Suprapubic skin (tissue), 4 donors: ENCODE measurements around the gene IRAK1. TPM values are rescaled to one million over a fixed set of nuclear protein-coding genes. Genes with fewer than 3 reads are reported as not detected.

Experiments
- DNase-seq, 2 donors: peaks; one replicate each; pipeline ENCODE4 v3.0.0-alpha.2; 2019; ENCODE audit warnings: low spot score in 2 of 2
- H3K27ac ChIP-seq: fragments of 200-600 bp; sonication (generic); one replicate; pipeline ENCODE4 v1.5.1; 2019
- H3K27me3 ChIP-seq: fragments of 200-600 bp; sonication (generic); one replicate; pipeline ENCODE4 v1.5.1; 2019
- H3K36me3 ChIP-seq: fragments of 200-600 bp; sonication (generic); one replicate; pipeline ENCODE4 v1.5.1; 2019
- H3K4me1 ChIP-seq: fragments of 200-600 bp; sonication (generic); one replicate; pipeline ENCODE4 v1.5.1; 2019
- H3K4me3 ChIP-seq: fragments of 200-600 bp; sonication (generic); one replicate; pipeline ENCODE4 v1.5.1; 2019; ENCODE audit warnings: mild to moderate bottlenecking
- H3K9me3 ChIP-seq: fragments of 200-600 bp; sonication (generic); one replicate; pipeline ENCODE4 v1.5.1; 2019
- EP300 ChIP-seq: sonication (generic); formaldehyde crosslinking; IDR thresholded peaks from one replicate; pipeline ENCODE4 v1.6.1; 2017; ENCODE audit warnings: antibody characterized with exemption
- POLR2A ChIP-seq, 2 donors: fragments of 450-650 bp; IDR thresholded peaks; one replicate each; pipeline ENCODE4 v1.6.1; 2017; ENCODE audit warnings: antibody characterized with exemption in 2 of 2, mild to moderate bottlenecking in 2 of 2, moderate library complexity in 2 of 2
- POLR2AphosphoS5 ChIP-seq, 3 donors: sonication (generic); formaldehyde crosslinking; IDR thresholded peaks; one replicate each; pipeline ENCODE4 v1.6.1; 2017; ENCODE audit warnings: antibody characterized with exemption in 3 of 3
- WGBS: methylation state at CpG from one replicate; pipeline ENCODE4 v1.1.5; 2018; 5-methylcytosine and 5-hydroxymethylcytosine counted together
- total RNA-seq, 4 donors: library from RNA; depleted of rRNA; stranded (reverse); fragments of >200 nt; gene quantifications; one replicate each; pipeline ENCODE4 v1.1.0, GENCODE V29; 2016
- TF ChIP-seq, protein P1 (sequence below), 2 donors: fragments of 200-600 bp in 1 of 2; fragments of 450-650 bp in 1 of 2; sonication (generic) in 1 of 2; IDR thresholded peaks; one replicate each; pipeline ENCODE4 v1.5.1; 2016 to 2019; ENCODE audit warnings: antibody characterized with exemption in 2 of 2, mild to moderate bottlenecking in 1 of 2, moderate library complexity in 1 of 2

IRAK1 gene
- total RNA-seq, 4 donors from 2014 or later, result 51.3 to 61.5 (median 58.3) TPM

DNA sequence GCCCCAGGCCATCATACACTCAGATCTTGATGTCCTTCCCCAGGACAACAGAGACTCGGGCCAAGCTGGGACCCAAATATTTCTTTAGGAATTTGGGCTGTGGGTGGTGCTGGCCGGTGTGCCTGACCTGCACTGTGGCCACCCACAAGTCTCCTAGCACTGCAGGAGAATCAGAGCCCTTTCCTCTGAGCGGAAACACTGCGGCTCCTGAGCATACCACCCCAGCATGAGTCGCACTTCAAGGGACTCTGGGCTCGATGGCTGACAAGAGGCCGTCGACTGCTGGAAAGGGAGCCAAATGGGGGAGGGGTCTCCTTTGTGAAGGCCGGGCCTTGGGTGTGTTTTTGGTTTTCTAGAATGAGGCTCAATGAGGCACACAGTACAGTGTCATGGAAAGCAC is 13.0 kb upstream of the IRAK1 start:
- TF ChIP-seq POLR2AphosphoS5 (IDR thresholded peaks at IDR 0.05) (no peak), POLR2A (IDR thresholded peaks at IDR 0.05) (no peak), EP300 (no peak)
- TF ChIP-seq, protein P1, sequence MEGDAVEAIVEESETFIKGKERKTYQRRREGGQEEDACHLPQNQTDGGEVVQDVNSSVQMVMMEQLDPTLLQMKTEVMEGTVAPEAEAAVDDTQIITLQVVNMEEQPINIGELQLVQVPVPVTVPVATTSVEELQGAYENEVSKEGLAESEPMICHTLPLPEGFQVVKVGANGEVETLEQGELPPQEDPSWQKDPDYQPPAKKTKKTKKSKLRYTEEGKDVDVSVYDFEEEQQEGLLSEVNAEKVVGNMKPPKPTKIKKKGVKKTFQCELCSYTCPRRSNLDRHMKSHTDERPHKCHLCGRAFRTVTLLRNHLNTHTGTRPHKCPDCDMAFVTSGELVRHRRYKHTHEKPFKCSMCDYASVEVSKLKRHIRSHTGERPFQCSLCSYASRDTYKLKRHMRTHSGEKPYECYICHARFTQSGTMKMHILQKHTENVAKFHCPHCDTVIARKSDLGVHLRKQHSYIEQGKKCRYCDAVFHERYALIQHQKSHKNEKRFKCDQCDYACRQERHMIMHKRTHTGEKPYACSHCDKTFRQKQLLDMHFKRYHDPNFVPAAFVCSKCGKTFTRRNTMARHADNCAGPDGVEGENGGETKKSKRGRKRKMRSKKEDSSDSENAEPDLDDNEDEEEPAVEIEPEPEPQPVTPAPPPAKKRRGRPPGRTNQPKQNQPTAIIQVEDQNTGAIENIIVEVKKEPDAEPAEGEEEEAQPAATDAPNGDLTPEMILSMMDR (IDR thresholded peaks at IDR 0.05), result no peak
- H3K4me1 ChIP-seq, result no peaks in the 10 kb centered on the region
- H3K9me3 ChIP-seq, result no peaks in the 10 kb centered on the region
- DNase-seq, result no peak
- H3K36me3 ChIP-seq, result peaks cover 30% of the 10 kb centered on the region
- WGBS, result 80% methylated on average over 1 of the region's 9 CpGs
- H3K27ac ChIP-seq, result no peak overlapping the region
- H3K27me3 ChIP-seq, result no peaks in the 10 kb centered on the region
- no peak overlapping the region for H3K4me3 ChIP-seq

DNA sequence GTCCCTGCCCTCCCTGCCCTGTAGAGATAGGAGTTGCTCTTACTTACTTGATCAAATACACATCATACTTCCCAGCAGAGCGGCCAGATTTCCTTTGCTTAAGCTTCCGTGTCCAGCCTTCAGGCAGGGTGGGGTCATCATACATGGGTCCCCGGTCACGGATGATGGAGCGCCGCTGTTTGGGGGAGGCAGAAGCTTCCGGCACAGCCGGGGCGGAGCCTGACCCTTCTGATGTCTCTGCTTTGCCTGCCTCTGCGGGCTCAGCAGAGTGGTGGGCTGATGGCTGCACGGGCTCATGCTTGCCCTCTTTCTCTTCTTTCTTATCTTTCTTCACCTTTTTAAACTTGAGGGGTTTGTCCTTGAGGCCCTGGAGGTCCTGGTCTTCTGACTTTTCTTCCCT is 12.5 kb upstream of the IRAK1 start:
- H3K27me3 ChIP-seq, result no peaks in the 10 kb centered on the region
- no peak overlapping the region for H3K27ac ChIP-seq
- no peak overlapping the region for H3K4me3 ChIP-seq
- H3K4me1 ChIP-seq, result no peaks in the 10 kb centered on the region
- DNase-seq, result no peak
- WGBS, result 91% methylated on average over 11 of the region's 11 CpGs
- H3K9me3 ChIP-seq, result no peaks in the 10 kb centered on the region
- peaks cover 30% of the 10 kb centered on the region for H3K36me3 ChIP-seq
- TF ChIP-seq POLR2A (IDR thresholded peaks at IDR 0.05), result no peak

DNA sequence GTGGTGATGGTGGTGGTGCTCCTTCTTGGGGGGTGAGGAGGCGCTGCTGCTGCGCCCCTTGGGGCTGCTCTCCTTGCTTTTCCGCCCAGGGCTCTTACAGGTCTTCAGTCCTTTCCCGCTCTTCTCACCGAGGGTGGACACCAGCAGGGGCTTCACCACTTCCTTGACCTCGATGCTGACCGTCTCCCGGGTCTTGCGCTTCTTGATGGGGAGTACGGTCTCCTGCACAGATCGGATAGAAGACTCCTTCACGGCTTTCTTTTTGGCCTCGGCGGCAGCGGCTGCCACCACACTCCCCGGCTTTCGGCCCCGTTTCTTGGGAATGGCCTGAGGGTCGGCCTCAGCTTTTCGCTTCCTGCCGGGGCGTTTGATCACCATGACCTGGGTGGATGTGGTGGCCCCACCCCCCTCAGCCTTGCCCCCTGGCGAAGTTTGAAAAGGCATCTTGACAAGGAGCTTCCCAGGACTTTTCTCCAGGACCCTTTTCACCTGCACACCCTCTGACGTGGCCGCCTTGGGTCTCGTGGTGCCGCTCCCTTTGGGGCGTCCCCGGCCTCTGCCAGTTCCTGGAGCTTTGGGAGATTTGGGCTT is 11.1 kb upstream of the IRAK1 start:
- TF ChIP-seq EP300, result no peak
- TF ChIP-seq, protein P1 (IDR thresholded peaks at IDR 0.05), result no peak
- no peak for TF ChIP-seq POLR2A (IDR thresholded peaks at IDR 0.05)
- TF ChIP-seq POLR2AphosphoS5 (IDR thresholded peaks at IDR 0.05), result no peak
- DNase-seq, result no peak
- Histone ChIP-seq H3K9me3 (no peaks in the 10 kb centered on the region), H3K36me3 (peaks cover 30% of the 10 kb centered on the region), H3K4me3 (no peak overlapping the region), H3K4me1 (peaks cover 6% of the 10 kb centered on the region), H3K27ac (no peak overlapping the region), H3K27me3 (no peaks in the 10 kb centered on the region)
- 87% methylated on average over 26 of the region's 29 CpGs for WGBS

DNA sequence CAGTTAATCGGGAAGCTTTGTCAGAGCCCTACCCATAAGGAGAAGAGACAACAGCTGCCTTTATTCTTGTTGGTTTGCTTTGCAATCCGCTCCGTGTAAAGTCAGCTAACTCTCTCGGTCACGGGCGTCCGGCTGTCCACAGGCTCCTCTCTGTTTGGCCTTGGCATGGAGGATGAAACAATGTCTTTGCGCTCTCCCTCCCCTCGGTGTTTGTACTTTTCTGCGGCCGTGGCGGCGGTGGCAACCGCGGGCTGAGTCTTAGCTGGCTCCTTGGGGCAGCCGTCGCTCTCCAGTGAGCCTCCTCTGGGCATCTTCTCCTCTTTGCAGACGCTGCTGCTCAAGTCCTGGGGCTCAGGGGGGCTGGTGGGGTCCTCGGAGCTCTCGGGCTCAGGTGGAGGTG is 10.6 kb upstream of the IRAK1 start:
- Histone ChIP-seq H3K27ac (no peak overlapping the region), H3K9me3 (no peaks in the 10 kb centered on the region), H3K4me1 (peaks cover 10% of the 10 kb centered on the region), H3K4me3 (no peak overlapping the region), H3K27me3 (no peaks in the 10 kb centered on the region), H3K36me3 (peaks cover 30% of the 10 kb centered on the region)
- 89% methylated on average over 18 of the region's 20 CpGs for WGBS
- TF ChIP-seq POLR2A (IDR thresholded peaks at IDR 0.05) (no peak), POLR2AphosphoS5 (IDR thresholded peaks at IDR 0.05) (no peak), EP300 (no peak)
- TF ChIP-seq, protein P1 (IDR thresholded peaks at IDR 0.05), result no peak
- DNase-seq, result no peak

DNA sequence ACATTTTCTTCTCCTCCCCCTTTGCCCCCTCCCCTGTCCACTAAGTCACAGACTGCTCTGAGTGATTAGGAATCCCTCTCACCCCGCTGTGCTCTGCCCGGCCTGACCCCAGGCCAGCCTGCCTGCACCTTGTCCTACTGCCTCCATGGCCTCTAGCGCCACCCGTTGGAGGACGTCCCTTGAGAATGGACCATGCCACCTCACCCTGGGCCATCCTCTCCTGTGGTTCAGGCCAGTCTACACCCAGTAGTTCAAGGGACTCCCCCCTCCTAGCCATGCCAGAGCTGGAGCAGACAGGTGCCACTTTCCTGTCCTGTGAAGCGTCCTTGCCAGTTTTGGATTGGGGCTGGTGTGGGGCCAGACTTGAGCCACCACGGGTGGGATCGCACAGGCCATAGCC is 9.7 kb upstream of the IRAK1 start:
- H3K27ac ChIP-seq, result no peak overlapping the region
- H3K36me3 ChIP-seq, result peaks cover 30% of the 10 kb centered on the region
- no peak for DNase-seq
- H3K4me3 ChIP-seq, result no peak overlapping the region
- no peaks in the 10 kb centered on the region for H3K27me3 ChIP-seq
- H3K4me1 ChIP-seq, result peaks cover 15% of the 10 kb centered on the region
- WGBS, result 86% methylated on average over 8 of the region's 8 CpGs
- H3K9me3 ChIP-seq, result no peaks in the 10 kb centered on the region
- TF ChIP-seq, protein P1 (IDR thresholded peaks at IDR 0.05), result no peak
- TF ChIP-seq POLR2AphosphoS5 (IDR thresholded peaks at IDR 0.05), result no peak
- TF ChIP-seq POLR2A (IDR thresholded peaks at IDR 0.05), result no peak
- no peak for TF ChIP-seq EP300
